C4-2B (cell line): ENCODE measurements around the gene TWSG1.

Source experiments
- ZFX ChIP-seq: fragments of 450-650 bp; IDR thresholded peaks from 2 replicates; pipeline ENCODE4 v1.6.1; 2017
- TF ChIP-seq, protein P1 (sequence below): fragments of 450-650 bp; conservative IDR thresholded peaks from 2 replicates; pipeline ENCODE4 v1.5.1; 2017; ENCODE audit warnings: mild to moderate bottlenecking

DNA sequence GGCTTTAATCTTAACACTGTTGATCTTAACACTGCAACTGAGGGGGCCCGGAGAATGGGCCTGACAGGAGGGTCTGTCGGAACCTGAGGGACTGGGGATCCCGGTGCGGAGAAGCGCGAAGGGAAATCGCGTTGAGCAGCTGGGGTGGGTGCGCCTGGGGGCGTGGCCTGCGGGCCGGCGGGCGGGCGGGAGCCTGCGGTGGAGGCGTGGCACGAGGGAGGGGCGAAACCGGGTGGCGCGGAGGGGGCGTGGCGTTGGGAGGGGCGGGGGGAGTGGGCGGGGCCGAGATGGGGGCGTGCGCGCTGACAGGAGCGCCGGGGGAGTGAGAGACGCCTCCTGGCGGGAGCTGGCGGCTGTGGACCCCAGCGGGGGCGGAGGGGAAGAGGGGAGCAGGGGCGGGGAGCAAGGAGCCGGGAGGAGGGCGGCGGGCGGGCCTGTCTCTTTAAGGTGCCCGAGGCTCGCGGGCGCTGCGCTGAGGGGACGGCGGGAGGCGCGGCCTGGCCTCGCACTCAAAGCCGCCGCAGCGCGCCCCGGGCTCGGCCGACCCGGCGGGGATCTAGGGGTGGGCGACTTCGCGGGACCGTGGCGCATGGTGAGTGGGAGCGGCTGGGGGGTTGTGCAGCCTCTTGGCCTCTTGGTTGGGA lies at the start of gene TWSG1:
- TF ChIP-seq ZFX: no peak
- TF ChIP-seq, protein P1, sequence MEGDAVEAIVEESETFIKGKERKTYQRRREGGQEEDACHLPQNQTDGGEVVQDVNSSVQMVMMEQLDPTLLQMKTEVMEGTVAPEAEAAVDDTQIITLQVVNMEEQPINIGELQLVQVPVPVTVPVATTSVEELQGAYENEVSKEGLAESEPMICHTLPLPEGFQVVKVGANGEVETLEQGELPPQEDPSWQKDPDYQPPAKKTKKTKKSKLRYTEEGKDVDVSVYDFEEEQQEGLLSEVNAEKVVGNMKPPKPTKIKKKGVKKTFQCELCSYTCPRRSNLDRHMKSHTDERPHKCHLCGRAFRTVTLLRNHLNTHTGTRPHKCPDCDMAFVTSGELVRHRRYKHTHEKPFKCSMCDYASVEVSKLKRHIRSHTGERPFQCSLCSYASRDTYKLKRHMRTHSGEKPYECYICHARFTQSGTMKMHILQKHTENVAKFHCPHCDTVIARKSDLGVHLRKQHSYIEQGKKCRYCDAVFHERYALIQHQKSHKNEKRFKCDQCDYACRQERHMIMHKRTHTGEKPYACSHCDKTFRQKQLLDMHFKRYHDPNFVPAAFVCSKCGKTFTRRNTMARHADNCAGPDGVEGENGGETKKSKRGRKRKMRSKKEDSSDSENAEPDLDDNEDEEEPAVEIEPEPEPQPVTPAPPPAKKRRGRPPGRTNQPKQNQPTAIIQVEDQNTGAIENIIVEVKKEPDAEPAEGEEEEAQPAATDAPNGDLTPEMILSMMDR: peak; percentile 65
